HG02763 (cell line): ENCODE results near the gene TMPRSS13.

Source experiments
- ATAC-seq: cut with Tn5 transposase; IDR thresholded peaks from one replicate; pipeline ENCODE4 v1.9.1; 2021; ENCODE audit warnings: mild to moderate bottlenecking, moderate library complexity; ENCODE audit not compliant: unreplicated experiment

TMPRSS13 gene

GRCh38 chr11:117900121-117900648 lies 29.0 kb downstream of the TMPRSS13 start:
- no peak for ATAC-seq

GRCh38 chr11:117898059-117898458 lies 31.1 kb downstream of the TMPRSS13 start:
- no peak for ATAC-seq

GRCh38 chr11:117892651-117893050 lies 36.6 kb downstream of the TMPRSS13 start:
- ATAC-seq = no peak

GRCh38 chr11:117891362-117891761 lies 37.8 kb downstream of the TMPRSS13 start:
- no peak for ATAC-seq

- ATAC-seq = no peak
Measured at GRCh38 chr11:117888139-117888566, 41.0 kb downstream of the TMPRSS13 start.

GRCh38 chr11:117887431-117888138 lies 41.6 kb downstream of the TMPRSS13 start:
- ATAC-seq = no peak

- ATAC-seq = no peak
Measured at GRCh38 chr11:117885777-117886176, 43.4 kb downstream of the TMPRSS13 start.

- no peak for ATAC-seq
Measured at GRCh38 chr11:117884994-117885393, 44.2 kb downstream of the TMPRSS13 start.

- ATAC-seq = no peak
Measured at GRCh38 chr11:117883063-117883462, 46.1 kb downstream of the TMPRSS13 start.

- ATAC-seq = no peak
Measured at GRCh38 chr11:117882311-117882905, 46.8 kb downstream of the TMPRSS13 start.

GRCh38 chr11:117881217-117881616 lies 48.0 kb downstream of the TMPRSS13 start:
- ATAC-seq = no peak

GRCh38 chr11:117879516-117880480 lies 49.4 kb downstream of the TMPRSS13 start:
- ATAC-seq = no peak

- no peak for ATAC-seq
Measured at GRCh38 chr11:117878939-117879475, 50.2 kb downstream of the TMPRSS13 start.

GRCh38 chr11:117878314-117878938 lies 50.8 kb downstream of the TMPRSS13 start:
- no peak for ATAC-seq

GRCh38 chr11:117877120-117877784 lies 52.0 kb downstream of the TMPRSS13 start:
- no peak for ATAC-seq

- no peak for ATAC-seq
Measured at GRCh38 chr11:117876341-117877119, 52.7 kb downstream of the TMPRSS13 start, which contains the start of gene FXYD6. Gene FXYD6, minus strand, starts transcription at chr11:117876658. Its CDS starts 33,882 bp downstream, at chr11:117842776.

- ATAC-seq = no peak
Measured at GRCh38 chr11:117876059-117876340, 53.2 kb downstream of the TMPRSS13 start.

GRCh38 chr11:117875382-117876058 lies 53.7 kb downstream of the TMPRSS13 start:
- no peak for ATAC-seq

- ATAC-seq = no peak
Measured at GRCh38 chr11:117874910-117875381, 54.3 kb downstream of the TMPRSS13 start.
